Esophagus muscularis mucosa (tissue), 4 donors: Measurements from ENCODE around the gene ITM2C. TPM values are rescaled to one million over a fixed set of nuclear protein-coding genes. Genes with fewer than 3 reads are reported as not detected.

Experiments used
- DNase-seq: peaks from one replicate; pipeline ENCODE4 v3.0.0-alpha.2; 2017; ENCODE audit errors: extremely low spot score
- H3K27ac ChIP-seq, 4 donors: fragments of 200-600 bp; sonication (generic); replicated peaks in 1 of 4; 1 replicate in 3 of 4; 2 replicates in 1 of 4; pipeline ENCODE4 v1.5.1; 2016 to 2019; ENCODE audit warnings: mild to moderate bottlenecking in 1 of 4
- H3K27me3 ChIP-seq, 4 donors: fragments of 200-600 bp; sonication (generic); one replicate each; pipeline versions ENCODE4 v1.5.1 to v1.6.0; 2016 to 2019
- H3K36me3 ChIP-seq, 4 donors: fragments of 200-600 bp; sonication (generic); one replicate each; pipeline ENCODE4 v1.5.1; 2016 to 2019
- H3K4me1 ChIP-seq, 4 donors: fragments of 200-600 bp; sonication (generic); one replicate each; pipeline ENCODE4 v1.5.1; 2016 to 2019
- H3K4me3 ChIP-seq, 4 donors: fragments of 200-600 bp; sonication (generic); 1 replicate in 2 of 4; 2 replicates in 2 of 4; pipeline ENCODE4 v1.5.1; 2016 to 2019; ENCODE audit warnings: mild to moderate bottlenecking in 4 of 4, moderate library complexity in 1 of 4
- H3K9me3 ChIP-seq, 4 donors: fragments of 200-600 bp; sonication (generic); 1 replicate in 3 of 4; 2 replicates in 1 of 4; pipeline ENCODE4 v1.5.1; 2016 to 2019
- CTCF ChIP-seq, 3 experiments: fragments of 200-600 bp in 2 of 3; fragments of 450-650 bp in 1 of 3; sonication (generic) in 2 of 3; IDR thresholded peaks; one replicate each; pipeline ENCODE4 v1.5.1; 2017 to 2019; ENCODE audit warnings: antibody characterized with exemption in 3 of 3, mild to moderate bottlenecking in 2 of 3, moderate library complexity in 1 of 3
- EP300 ChIP-seq: sonication (generic); formaldehyde crosslinking; IDR thresholded peaks from one replicate; pipeline ENCODE4 v1.6.1; 2017; ENCODE audit warnings: antibody characterized with exemption
- POLR2A ChIP-seq: fragments of 450-650 bp; IDR thresholded peaks from one replicate; pipeline ENCODE4 v1.6.1; 2017; ENCODE audit warnings: antibody characterized with exemption, moderate library complexity, mild to moderate bottlenecking, low read depth
- POLR2AphosphoS5 ChIP-seq, 2 donors: sonication (generic); formaldehyde crosslinking; IDR thresholded peaks; one replicate each; pipeline ENCODE4 v1.6.1; 2017; ENCODE audit warnings: antibody characterized with exemption in 2 of 2
- WGBS: methylation state at CpG from one replicate; pipeline ENCODE4 v1.1.5; 2018; 5-methylcytosine and 5-hydroxymethylcytosine counted together
- intact Hi-C: fragments of 100-400 bp; cut with DNase I; formaldehyde crosslinking; loops from one replicate; pipeline ENCODE4 v1.15.1; 2023
- total RNA-seq, 4 donors: library from RNA; depleted of rRNA; stranded (reverse); fragments of >200 nt; gene quantifications; one replicate each; pipeline versions ENCODE4 v1.1.0 to v1.2.1, GENCODE V29; 2016

ITM2C gene
- total RNA-seq, 4 donors from 2014 or later = 84.0 to 145 (median 101) TPM

GRCh38 chr2:230847883-230848388 is 16.8 kb upstream of the ITM2C start:
- Histone ChIP-seq H3K27ac (no peak overlapping the region), H3K36me3 (no peaks in the 10 kb centered on the region), H3K9me3 (no peaks in the 10 kb centered on the region), H3K4me3 (peak overlapping the region in 3 of 4 donors; percentile 16 to 41 (median 28)), H3K27me3 (peaks cover 0 to 20% (median 0%) of the 10 kb centered on the region in 4 donors), H3K4me1 (peaks cover 4 to 9% (median 8%) of the 10 kb centered on the region in 4 donors)
- 14% methylated on average over 21 of the region's 32 CpGs for WGBS
- no peak for TF ChIP-seq POLR2A
- peak in 1 of 2 donors; percentile 25 for TF ChIP-seq POLR2AphosphoS5 (IDR thresholded peaks at IDR 0.05)
- peak; percentile 85 to 96 (median 93) for TF ChIP-seq CTCF (IDR thresholded peaks at IDR 0.05)
- DNase-seq = no peak
- intact Hi-C loops = loop anchor here (2.0 kb wide), 2 partner anchors 65 to 139 kb away; no protein-coding TSS in a partner anchor

GRCh38 chr2:230849633-230850357 is 14.9 kb upstream of the ITM2C start:
- DNase-seq = no peak
- intact Hi-C loops = loop anchor here (2.0 kb wide), 2 partner anchors 63 to 137 kb away; no protein-coding TSS in a partner anchor
- Histone ChIP-seq H3K9me3 (no peaks in the 10 kb centered on the region), H3K27ac (no peak overlapping the region), H3K4me1 (peaks cover 4 to 9% (median 8%) of the 10 kb centered on the region in 4 donors), H3K27me3 (peaks cover 0 to 28% (median 0%) of the 10 kb centered on the region in 4 donors), H3K4me3 (no peak overlapping the region), H3K36me3 (no peaks in the 10 kb centered on the region)
- TF ChIP-seq EP300 (no peak), CTCF (IDR thresholded peaks at IDR 0.05) (peak; percentile 74 to 89 (median 77)), POLR2AphosphoS5 (IDR thresholded peaks at IDR 0.05) (no peak), POLR2A (no peak)
- 59% methylated on average over 36 of the region's 40 CpGs for WGBS

GRCh38 chr2:230850358-230850658 is 14.4 kb upstream of the ITM2C start:
- intact Hi-C loops = no loop called here
- no peak overlapping the region for H3K4me3 ChIP-seq
- H3K4me1 ChIP-seq = peaks cover 4 to 9% (median 8%) of the 10 kb centered on the region in 4 donors
- WGBS = 66% methylated on average over 7 of the region's 7 CpGs
- no peaks in the 10 kb centered on the region for H3K9me3 ChIP-seq
- H3K27ac ChIP-seq = no peak overlapping the region
- no peak for TF ChIP-seq POLR2AphosphoS5 (IDR thresholded peaks at IDR 0.05)
- no peak for TF ChIP-seq CTCF (IDR thresholded peaks at IDR 0.05)
- DNase-seq = no peak
- no peaks in the 10 kb centered on the region for H3K36me3 ChIP-seq
- H3K27me3 ChIP-seq = peaks cover 0 to 30% (median 0%) of the 10 kb centered on the region in 4 donors

- Histone ChIP-seq H3K36me3 (no peaks in the 10 kb centered on the region), H3K4me1 (peaks cover 4 to 9% (median 8%) of the 10 kb centered on the region in 4 donors), H3K4me3 (no peak overlapping the region), H3K9me3 (no peaks in the 10 kb centered on the region), H3K27me3 (peaks cover 0 to 36% (median 0%) of the 10 kb centered on the region in 4 donors), H3K27ac (no peak overlapping the region)
- 63% methylated on average over 4 of the region's 4 CpGs for WGBS
- DNase-seq = no peak
- intact Hi-C loops = no loop called here
- TF ChIP-seq CTCF (IDR thresholded peaks at IDR 0.05) = no peak
- TF ChIP-seq EP300 = no peak
- no peak for TF ChIP-seq POLR2A
- TF ChIP-seq POLR2AphosphoS5 (IDR thresholded peaks at IDR 0.05) = no peak
Observed at GRCh38 chr2:230852113-230852512, 12.6 kb upstream of the ITM2C start.
